ENCODE data around the gene ANKRD34C. TPM values are rescaled to one million over a fixed set of nuclear protein-coding genes. Genes with fewer than 3 reads are reported as not detected.

ANKRD34C gene
- polyA plus RNA-seq, 1 of the 3 experiments (the other 2 are of a cell fraction), result not detected

- DNase-seq, result peak; percentile 99
- Histone ChIP-seq H3K4me2 (peak within 1 kb of the TSS; percentile 91), H4K20me1 (ENCODE audit: insufficient read depth) (no peaks in the 10 kb centered on the region), H3K9ac (peak within 1 kb of the TSS; percentile 90), H3K36me3 (replicated peaks in 1 of 2; ENCODE audit: control insufficient read depth in 1 of 2, insufficient read depth in 2 of 2, low read length in 1 of 2) (peaks cover 21 to 29% of the 10 kb centered on the region in 2 experiments), H2AFZ (ENCODE audit: low read depth) (peak within 1 kb of the TSS; percentile 94), H3K27me3 (ENCODE audit: insufficient read depth) (peaks cover 8% of the 10 kb centered on the region; the same call in 1 of the 2 replicates), H3K9me2 (no peaks in the 10 kb centered on the region), H3K4me3 (ENCODE audit: low read depth in 2 of 2, low read length in 1 of 2) (peak within 1 kb of the TSS; percentile 94 to 99), H3K9me3 (no peaks in the 10 kb centered on the region), H3K79me2 (ENCODE audit: insufficient read depth) (peaks cover 40% of the 10 kb centered on the region), H3K4me1 (ENCODE audit: control insufficient read depth in 1 of 2, insufficient read depth in 2 of 2, low read depth in 1 of 2, low read length in 1 of 2) (peaks cover 0 to 16% of the 10 kb centered on the region in 2 experiments; a peak in 2 of 4 replicates), H3K27ac (ENCODE audit: low read depth in 2 of 2, low read length in 1 of 2) (peak within 1 kb of the TSS; percentile 55 to 79), H3F3A (replicated peaks; ENCODE audit: insufficient read depth) (no peaks in the 10 kb centered on the region)
- POLR2A ChIA-PET, result no interaction called here
- WGBS (ENCODE audit: low lambda C conversion rate), result 0% methylated on average over 17 of the region's 76 CpGs
- TF ChIP-seq TAF1 (IDR thresholded peaks at IDR 0.05; ENCODE audit: borderline replicate concordance, low read depth, low read length), result peak; percentile 64
- TF ChIP-seq TEAD4 (IDR thresholded peaks at IDR 0.05; ENCODE audit: borderline replicate concordance, insufficient read depth), result no peak
- peak; percentile 58 for TF ChIP-seq GABPA (IDR thresholded peaks at IDR 0.05; ENCODE audit: low read depth)
- TF ChIP-seq RFX5 (IDR thresholded peaks at IDR 0.05; ENCODE audit: low read length), result no peak
- TF ChIP-seq FOXM1 (IDR thresholded peaks at IDR 0.05; ENCODE audit: low read depth), result no peak
- no peak for TF ChIP-seq YY1 (IDR thresholded peaks at IDR 0.05; ENCODE audit: low read depth)
- TF ChIP-seq RAD21 (IDR thresholded peaks at IDR 0.05; ENCODE audit: low read length), result no peak
- TF ChIP-seq TCF12 (IDR thresholded peaks at IDR 0.05), result no peak
- TF ChIP-seq NRF1 (IDR thresholded peaks at IDR 0.05; ENCODE audit: low read depth, low read length), result peak; percentile 87
- TF ChIP-seq EP300 (IDR thresholded peaks at IDR 0.05; ENCODE audit: borderline replicate concordance in 1 of 2, low read depth in 1 of 2, low read length in 1 of 2), result no peak
- TF ChIP-seq POLR2AphosphoS5 (IDR thresholded peaks at IDR 0.05; ENCODE audit: low read depth, low read length), result peak; percentile 58
- no peak for TF ChIP-seq RXRA (IDR thresholded peaks at IDR 0.05; ENCODE audit: borderline replicate concordance, low read depth)
- no peak for TF ChIP-seq FOXJ3 (CRISPR knock-in tag; IDR thresholded peaks at IDR 0.05)
- 0 out of 2 replicates have a peak, but pooled peaks have one; percentile 20 for TF ChIP-seq MAX (IDR thresholded peaks at IDR 0.05; ENCODE audit: low read depth)
- no peak for TF ChIP-seq IRF3 (IDR thresholded peaks at IDR 0.05; ENCODE audit: low read depth, low read length)
- TF ChIP-seq SIN3A (IDR thresholded peaks at IDR 0.05; ENCODE audit: borderline replicate concordance, low read depth, low read length), result peak; percentile 7; the same call in 1 of the 2 replicates
- no peak for TF ChIP-seq EZH2phosphoT487 (IDR thresholded peaks at IDR 0.05; ENCODE audit: borderline replicate concordance, low read depth)
- no peak for TF ChIP-seq JUND (IDR thresholded peaks at IDR 0.05)
- peak; percentile 74 for TF ChIP-seq ELF1 (IDR thresholded peaks at IDR 0.05)
- TF ChIP-seq REST (IDR thresholded peaks at IDR 0.05; ENCODE audit: low read depth, low read length), result no peak
- TF ChIP-seq CTCF (IDR thresholded peaks at IDR 0.05), result peak; percentile 43
- CTCF ChIA-PET, result interaction anchor here (0.5 to 3.0 kb wide), 11 partner anchors 9 to 564 kb away, joined by 3 to 12 read pairs (median 4); partner anchors contain the start of gene ANKRD34C
Observed at GRCh38 chr15:79310985-79311900, 28.7 kb downstream of the ANKRD34C start, which contains the start of gene TMED3. TSS of gene TMED3 (plus strand) at chr15:79311112. CDS start at chr15:79311250, 138 bp downstream.
